ENCODE measurements around the gene STUM.

Gene STUM

GRCh38 chr1:226633541-226634165 is 85.1 kb downstream of the STUM start:
- no peak for TF ChIP-seq GATA2 (IDR thresholded peaks at IDR 0.05; ENCODE audit: low read depth, low read length)
- no peak for TF ChIP-seq GATA3 (IDR thresholded peaks at IDR 0.05; ENCODE audit: low read depth, low read length)

GRCh38 chr1:226634166-226634588 is 85.6 kb downstream of the STUM start:
- no peak for TF ChIP-seq GATA2 (IDR thresholded peaks at IDR 0.05; ENCODE audit: low read depth, low read length)
- TF ChIP-seq GATA3 (IDR thresholded peaks at IDR 0.05; ENCODE audit: low read depth, low read length): no peak

GRCh38 chr1:226634611-226635246 is 86.2 kb downstream of the STUM start:
- TF ChIP-seq GATA2 (IDR thresholded peaks at IDR 0.05; ENCODE audit: low read depth, low read length) (no peak), GATA3 (IDR thresholded peaks at IDR 0.05; ENCODE audit: low read depth, low read length) (no peak)

- TF ChIP-seq GATA3 (IDR thresholded peaks at IDR 0.05; ENCODE audit: low read depth, low read length) (no peak), GATA2 (IDR thresholded peaks at IDR 0.05; ENCODE audit: low read depth, low read length) (no peak)
Measured at GRCh38 chr1:226635456-226635941, 86.9 kb downstream of the STUM start.

GRCh38 chr1:226636847-226637096 is 88.2 kb downstream of the STUM start:
- TF ChIP-seq GATA2 (IDR thresholded peaks at IDR 0.05; ENCODE audit: low read depth, low read length): no peak
- TF ChIP-seq GATA3 (IDR thresholded peaks at IDR 0.05; ENCODE audit: low read depth, low read length): no peak

GRCh38 chr1:226637147-226637935 is 88.8 kb downstream of the STUM start:
- TF ChIP-seq GATA2 (IDR thresholded peaks at IDR 0.05; ENCODE audit: low read depth, low read length) (no peak), GATA3 (IDR thresholded peaks at IDR 0.05; ENCODE audit: low read depth, low read length) (no peak)

- TF ChIP-seq GATA3 (IDR thresholded peaks at IDR 0.05; ENCODE audit: low read depth, low read length) (no peak), GATA2 (IDR thresholded peaks at IDR 0.05; ENCODE audit: low read depth, low read length) (no peak)
Measured at GRCh38 chr1:226638001-226638601, 89.5 kb downstream of the STUM start.

- TF ChIP-seq GATA2 (IDR thresholded peaks at IDR 0.05; ENCODE audit: low read depth, low read length): no peak
- TF ChIP-seq GATA3 (IDR thresholded peaks at IDR 0.05; ENCODE audit: low read depth, low read length): no peak
Measured at GRCh38 chr1:226638608-226639007, 90.0 kb downstream of the STUM start.

- TF ChIP-seq GATA3 (IDR thresholded peaks at IDR 0.05; ENCODE audit: low read depth, low read length): no peak
- no peak for TF ChIP-seq GATA2 (IDR thresholded peaks at IDR 0.05; ENCODE audit: low read depth, low read length)
Measured at GRCh38 chr1:226639631-226640061, 91.1 kb downstream of the STUM start.

GRCh38 chr1:226640321-226641136 is 92.0 kb downstream of the STUM start:
- TF ChIP-seq GATA2 (IDR thresholded peaks at IDR 0.05; ENCODE audit: low read depth, low read length): no peak
- no peak for TF ChIP-seq GATA3 (IDR thresholded peaks at IDR 0.05; ENCODE audit: low read depth, low read length)

- no peak for TF ChIP-seq GATA2 (IDR thresholded peaks at IDR 0.05; ENCODE audit: low read depth, low read length)
- TF ChIP-seq GATA3 (IDR thresholded peaks at IDR 0.05; ENCODE audit: low read depth, low read length): no peak
Measured at GRCh38 chr1:226641671-226642231, 93.2 kb downstream of the STUM start.

GRCh38 chr1:226642421-226642820 is 93.9 kb downstream of the STUM start:
- TF ChIP-seq GATA2 (IDR thresholded peaks at IDR 0.05; ENCODE audit: low read depth, low read length): no peak

- TF ChIP-seq GATA3 (IDR thresholded peaks at IDR 0.05; ENCODE audit: low read depth, low read length): no peak
- no peak for TF ChIP-seq GATA2 (IDR thresholded peaks at IDR 0.05; ENCODE audit: low read depth, low read length)
Measured at GRCh38 chr1:226643177-226643576, 94.6 kb downstream of the STUM start.

Data from SH-SY5Y (cell line).